Anterior cingulate cortex (tissue), 58 donors: ENCODE results near the gene SYCN.
"Not testable (repeated sequence)": the region's sequence is repeated elsewhere in the genome, so short reads cannot be mapped to it uniquely, and the experiment has no call there.

Experiments
- DNase-seq, 58 donors: peaks; one replicate each; lab custom pipeline; 2025; lab: John Stamatoyannopoulos, UW

SYCN gene, protein sequence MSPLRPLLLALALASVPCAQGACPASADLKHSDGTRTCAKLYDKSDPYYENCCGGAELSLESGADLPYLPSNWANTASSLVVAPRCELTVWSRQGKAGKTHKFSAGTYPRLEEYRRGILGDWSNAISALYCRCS

DNA sequence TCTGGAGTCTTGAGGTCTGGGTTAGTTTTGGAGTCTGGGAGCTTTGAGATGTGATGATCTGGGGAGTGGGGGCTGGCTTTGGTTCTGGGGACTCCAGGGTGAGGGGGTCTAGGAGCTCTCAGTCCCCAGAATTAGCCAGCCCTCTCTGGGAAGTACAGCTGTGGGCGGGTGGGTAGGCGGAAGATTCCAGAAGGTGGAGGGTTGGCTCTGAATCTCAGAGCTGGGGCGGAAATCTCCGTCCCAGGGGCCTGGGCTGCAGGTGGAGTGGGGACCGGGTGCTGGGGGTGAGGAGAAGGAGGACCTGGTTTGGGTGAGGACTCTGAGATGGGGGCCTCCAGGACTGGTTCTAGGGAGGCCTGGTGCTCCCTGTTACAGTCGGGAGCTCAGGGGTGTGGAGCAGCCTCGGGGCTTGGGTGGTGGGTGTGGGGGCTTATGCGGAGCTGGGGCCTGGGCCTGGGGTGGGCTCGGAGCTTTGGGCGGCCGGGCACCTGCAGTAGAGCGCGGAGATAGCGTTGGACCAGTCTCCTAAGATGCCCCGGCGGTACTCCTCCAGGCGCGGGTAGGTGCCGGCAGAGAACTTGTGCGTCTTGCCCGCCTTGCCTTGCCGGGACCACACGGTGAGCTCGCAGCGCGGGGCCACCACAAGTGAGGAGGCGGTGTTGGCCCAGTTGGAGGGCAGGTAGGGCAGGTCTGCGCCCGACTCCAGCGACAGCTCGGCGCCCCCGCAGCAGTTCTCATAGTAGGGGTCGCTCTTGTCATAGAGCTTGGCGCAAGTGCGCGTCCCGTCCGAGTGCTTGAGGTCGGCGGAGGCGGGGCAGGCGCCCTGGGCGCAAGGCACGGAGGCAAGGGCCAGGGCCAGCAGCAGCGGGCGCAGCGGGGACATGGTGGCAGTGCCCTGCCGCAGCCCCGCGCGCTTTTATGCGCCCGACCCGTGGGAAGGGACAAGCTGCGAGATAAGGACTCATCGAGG lies at the start of gene SYCN:
Gene SYCN, minus strand, starts transcription at position 892 of the 970 bp plus-strand sequence. Its CDS starts 9 bp downstream, at position 883.
- DNase-seq: no peak

DNA sequence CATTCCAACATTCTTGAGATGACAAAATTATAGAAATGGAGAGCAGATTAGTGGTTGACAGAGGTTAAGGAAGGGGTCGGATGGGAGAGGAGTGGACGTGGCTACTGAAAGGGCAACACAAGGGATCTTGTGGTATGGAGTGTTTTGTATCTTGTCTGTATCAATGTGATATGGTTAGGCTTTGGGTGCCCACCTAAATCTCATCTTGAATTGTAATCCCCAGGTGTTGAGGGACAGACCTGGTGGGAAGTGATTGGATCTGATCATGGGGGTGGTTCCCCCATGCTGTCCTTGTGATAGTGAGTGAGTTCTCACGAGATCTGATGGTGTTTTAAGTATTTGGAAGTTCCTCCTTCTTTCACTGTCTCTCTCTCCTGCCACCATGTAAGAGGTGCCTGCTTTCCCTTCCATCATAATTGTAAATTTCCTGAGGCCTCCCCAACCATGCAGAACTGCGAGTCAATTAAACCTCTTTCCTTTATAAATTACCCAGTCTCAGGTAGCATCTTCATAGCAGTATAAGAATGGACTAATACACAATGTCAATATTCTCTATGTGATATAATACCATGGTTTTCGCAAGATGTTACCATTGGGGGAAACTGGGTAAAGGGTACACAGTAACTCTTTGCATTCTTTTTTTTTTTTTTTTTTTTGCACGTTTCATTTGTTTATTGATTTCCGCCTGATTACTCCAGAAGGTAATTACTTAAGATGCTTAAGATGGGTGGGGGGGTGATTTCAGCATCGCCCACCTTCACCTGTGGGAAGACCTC lies 49.5 kb upstream of the SYCN start:
- no peak for DNase-seq

DNA sequence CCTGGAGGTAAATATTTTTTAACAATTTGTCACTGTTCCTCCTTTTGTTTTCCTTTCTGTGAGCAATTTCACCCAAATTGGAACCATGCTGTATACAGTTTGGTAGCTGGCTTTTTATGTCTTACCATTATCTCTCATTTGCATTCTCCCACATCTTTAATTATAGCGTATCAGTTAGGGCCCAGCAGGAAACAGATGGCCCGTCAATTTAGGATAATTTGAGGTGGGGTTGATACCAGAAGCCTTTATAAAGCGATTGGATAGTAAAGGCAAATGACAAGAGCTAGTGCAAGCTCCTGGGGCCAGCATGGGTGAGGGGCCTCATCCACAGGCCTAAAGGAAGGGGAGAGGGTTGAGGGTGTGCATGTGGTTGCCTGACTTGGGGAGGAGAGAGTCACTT lies 48.4 kb upstream of the SYCN start:
- DNase-seq: no peak

DNA sequence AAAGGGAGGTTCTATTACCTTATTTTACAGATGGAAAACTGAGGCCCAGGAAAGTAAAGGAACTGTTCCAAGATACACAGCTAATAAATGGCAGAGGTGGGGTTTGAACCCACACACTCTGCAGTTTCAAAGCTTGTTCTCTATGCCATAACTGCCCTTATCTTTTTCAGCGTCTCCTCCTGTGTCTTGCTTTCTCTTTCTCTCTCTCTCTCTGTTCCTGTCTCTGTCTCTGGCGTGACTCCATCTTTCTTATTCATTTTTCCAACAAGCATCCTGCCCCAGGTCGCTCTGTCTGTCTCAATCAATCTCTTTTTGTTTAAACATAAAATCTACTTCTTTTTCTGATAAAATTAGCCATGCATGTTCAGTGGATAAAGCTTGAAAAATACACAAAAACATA lies 47.8 kb upstream of the SYCN start:
- DNase-seq: no peak

DNA sequence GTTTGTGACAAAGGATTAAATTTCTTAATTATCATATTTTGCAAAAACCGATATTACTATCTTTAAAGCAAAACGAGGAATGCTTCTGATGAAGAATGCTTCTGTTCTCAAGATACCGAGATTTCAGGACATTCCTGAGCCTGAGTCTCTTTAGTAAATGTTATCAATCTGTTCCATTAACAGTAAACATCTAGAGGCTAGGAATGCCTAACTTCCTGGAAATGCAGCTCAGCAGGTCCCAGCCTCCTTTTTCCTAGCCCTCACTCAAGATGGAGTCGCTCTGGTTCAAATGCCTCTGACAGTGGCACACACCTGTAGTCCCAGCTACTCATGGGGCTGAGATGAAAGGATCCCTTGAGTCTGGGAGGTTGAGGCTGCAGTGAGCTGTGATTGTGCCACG lies 47.0 kb upstream of the SYCN start:
- no peak for DNase-seq

DNA sequence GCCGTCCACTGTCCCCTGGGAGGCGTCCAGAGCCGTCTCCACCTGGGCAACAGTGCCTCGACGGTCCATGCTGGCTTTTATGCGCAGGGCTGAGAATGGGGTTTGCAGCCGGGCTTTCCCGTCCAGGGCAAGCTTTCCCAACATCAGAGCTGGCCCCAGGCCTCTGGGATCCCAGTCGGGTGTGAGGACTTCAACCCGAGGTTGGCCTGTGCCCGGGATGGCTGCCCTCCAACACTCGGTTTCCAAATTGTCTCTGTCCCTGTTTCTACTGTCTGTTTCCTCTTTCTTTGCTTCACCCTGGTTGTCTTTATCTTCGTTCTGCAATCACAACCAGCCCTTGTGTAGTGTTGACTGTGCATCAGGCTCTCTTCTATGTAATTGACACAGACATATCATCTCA lies 44.7 kb upstream of the SYCN start, which contains the start of gene IFNL4:
Gene IFNL4, minus strand, starts transcription at position 51 of the 400 bp plus-strand sequence.
- no peak for DNase-seq

DNA sequence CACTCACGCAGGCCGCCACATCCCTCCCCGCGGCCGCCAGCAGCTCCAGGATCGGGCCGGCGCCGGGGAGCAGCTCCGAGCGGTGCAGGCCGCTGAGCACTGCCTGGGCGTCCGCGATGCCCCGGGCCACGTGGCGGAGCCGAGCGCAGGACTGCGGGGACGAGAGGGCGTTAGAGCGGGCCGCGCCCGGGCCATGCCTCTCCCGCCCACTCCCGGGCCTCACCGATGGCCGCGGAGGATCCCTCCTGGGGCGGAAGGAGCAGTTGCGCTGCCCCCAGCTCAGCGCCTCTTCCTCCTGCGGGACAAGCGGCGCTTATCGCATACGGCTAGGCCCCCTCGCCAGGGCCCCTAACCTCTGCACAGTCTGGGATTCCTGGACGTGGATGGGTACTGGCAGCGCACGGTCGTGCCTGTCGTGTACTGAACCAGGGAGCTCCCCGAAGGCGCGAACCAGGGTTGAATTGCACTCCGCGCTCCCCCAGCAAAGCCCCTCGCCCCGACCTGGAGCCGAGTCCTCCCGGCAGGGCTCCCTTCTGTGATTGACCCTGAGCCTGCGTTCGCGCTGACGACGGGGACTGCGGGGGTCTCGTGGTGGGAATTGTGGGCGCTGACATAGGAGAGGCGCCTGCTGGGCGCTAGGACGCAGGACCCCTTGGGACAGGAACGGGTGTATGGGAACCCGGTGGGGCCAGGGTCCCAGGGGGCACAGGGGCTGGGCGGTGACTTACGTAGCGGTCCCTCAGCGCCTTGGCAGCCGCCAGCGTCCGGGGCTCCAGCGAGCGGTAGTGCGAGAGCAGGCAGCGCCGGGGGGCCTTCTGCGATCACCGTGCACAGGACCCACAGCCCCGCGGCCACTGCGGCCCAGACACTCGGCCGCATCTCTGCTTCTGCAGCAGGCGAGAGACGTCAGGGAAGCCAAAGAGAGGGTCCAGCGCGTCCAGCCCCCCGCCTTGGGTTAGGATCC lies 43.9 kb upstream of the SYCN start:
- DNase-seq: no peak

DNA sequence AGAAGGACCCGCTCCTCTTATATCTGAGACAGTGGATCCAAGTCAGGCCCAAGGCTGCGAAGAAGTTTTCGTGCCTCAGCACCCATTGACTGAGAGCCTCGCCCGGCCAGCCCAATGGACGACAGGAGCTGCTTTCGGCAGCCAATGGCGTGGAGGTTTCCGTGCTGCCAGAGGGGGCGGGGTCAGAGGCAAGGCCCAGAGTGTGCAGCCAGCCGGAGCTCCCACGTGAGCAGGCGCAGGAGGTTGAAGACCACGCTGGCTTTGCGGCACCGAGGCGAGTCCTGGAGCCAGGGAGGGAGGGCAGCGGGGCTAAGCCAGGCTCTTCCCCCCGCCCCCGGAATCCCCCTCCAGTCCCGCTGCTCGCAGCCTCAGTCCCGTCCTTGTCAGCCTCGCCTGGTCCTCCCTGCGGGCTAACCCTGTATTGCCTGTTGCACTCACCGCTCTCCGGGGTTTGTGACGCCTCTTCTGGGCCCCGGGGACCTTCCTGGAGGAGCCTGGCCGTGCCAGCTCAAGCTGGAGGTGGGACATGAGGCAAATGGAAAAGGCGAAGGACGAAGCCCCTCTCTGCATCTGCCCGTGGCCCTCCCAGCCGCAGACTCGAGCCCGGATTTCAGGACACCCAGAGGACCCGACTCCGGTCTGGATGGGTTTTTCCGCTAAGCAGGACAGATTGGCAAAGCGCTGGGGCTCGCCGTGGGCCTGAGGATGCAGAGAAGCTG lies 43.0 kb upstream of the SYCN start:
- peak in 24 of 58 donors; percentile 2 to 51 (median 12) for DNase-seq

DNA sequence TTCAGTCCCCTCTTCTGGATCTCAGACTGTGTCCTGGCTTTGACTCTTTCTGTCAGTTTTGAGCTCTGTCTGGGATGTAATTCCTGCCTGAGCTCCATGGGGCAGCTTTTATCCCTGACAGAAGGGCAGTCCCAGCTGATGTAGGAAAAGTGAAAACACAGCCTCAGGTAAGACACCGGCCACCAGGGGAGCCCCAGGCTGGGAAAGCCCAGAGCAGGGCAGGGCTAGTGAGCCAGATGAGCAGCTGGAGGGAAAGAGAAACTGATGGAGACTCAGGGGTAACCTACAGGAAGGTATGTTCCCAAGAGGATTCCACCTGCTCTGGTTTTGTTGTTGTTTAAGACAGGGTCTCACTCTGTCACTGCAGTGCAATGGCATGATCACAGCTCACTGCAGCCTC lies 41.1 kb upstream of the SYCN start:
- DNase-seq: not testable (repeated sequence)

DNA sequence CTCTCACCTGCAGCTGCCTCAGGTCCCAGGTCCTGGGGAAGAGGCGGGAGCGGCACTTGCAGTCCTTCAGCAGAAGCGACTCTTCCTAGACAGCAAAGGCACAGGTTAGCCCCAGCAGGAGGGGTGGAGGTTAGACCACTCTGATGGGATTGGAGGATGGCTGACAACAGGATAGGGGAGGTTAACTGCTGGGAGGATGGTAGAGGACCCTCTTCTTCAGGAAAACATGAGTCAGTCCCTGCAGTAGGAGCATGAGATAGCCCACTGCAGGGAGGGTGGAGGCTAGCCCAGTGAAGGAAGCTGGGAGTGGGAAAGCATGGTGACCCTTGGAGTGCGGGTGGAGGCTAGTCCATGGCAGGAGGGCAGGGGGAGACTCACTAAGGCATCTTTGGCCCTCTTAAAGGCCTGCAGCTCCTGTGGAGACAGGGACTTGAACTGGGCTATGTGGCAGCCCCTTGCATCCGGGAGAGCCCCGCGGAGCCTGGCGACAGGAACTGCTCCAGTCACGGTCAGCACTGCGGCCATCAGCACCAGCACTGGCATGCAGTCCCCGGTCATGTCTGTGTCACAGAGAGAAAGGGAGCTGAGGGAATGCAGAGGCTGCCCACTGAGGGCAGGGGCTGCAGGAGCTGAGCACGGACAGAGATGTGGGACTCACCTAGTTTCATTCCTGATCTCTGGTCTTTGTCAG lies 40.5 kb upstream of the SYCN start, which contains the start of gene IFNL3:
Gene IFNL3, minus strand, starts transcription at position 597 of the 691 bp plus-strand sequence. Its CDS starts 39 bp downstream, at position 558.
- not testable (repeated sequence) for DNase-seq

DNA sequence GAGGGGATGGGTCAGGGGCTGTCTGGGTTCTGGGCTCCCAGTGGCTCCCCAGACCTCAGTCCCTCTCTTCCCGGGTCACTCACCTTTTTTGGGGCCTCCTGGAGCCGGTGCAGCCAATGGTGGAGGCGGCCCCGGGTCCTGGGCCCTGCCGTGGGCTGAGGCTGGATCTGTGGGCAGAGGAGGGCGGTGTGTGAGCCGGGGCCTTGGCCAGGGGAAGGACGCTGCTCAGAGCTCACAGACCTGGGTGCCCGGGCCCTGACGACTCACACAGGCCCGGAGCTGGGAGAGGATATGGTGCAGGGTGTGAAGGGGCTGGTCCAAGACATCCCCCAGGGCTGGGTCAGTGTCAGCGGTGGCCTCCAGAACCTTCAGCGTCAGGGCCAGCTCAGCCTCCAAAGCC lies 39.7 kb upstream of the SYCN start:
- not testable (repeated sequence) for DNase-seq

DNA sequence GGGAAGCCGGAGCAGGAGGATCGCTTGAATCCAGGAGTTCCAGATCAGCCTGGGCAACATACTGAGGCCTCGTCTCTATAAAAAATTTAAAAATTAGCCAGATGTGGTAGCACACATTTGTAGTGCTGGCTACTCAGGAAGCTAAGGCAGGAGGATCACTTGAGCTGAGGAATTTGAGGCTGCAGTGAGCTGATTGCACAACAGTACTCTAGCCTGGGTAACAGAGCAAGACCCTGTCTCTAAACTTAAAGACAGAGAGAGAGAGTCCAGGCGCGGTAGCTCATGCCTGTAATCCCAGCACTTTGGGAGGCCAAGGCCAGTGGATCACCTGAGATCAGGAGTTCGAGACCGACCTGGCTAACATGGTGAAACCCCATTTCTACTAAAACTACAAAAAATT lies 36.4 kb upstream of the SYCN start:
- no peak for DNase-seq

DNA sequence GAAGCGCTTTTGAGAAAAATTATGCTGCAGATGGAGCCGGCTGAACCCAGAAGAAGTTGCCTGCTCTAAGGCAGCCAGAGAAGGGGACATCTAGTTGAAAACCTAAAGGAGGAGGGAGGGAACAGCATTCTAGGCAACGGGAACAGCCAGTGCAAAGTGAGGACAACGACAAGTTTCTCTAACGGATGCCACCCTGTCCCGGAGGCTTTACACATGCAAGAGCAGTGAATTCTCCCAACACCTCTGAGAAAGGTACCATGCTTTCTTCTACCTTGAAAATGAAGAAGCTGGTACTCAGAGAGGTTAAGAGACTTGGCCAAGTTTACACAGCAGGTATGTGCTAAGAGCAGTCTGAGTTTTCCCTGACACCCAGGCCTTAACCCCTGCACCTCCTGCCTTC lies 34.9 kb upstream of the SYCN start:
- no peak for DNase-seq

DNA sequence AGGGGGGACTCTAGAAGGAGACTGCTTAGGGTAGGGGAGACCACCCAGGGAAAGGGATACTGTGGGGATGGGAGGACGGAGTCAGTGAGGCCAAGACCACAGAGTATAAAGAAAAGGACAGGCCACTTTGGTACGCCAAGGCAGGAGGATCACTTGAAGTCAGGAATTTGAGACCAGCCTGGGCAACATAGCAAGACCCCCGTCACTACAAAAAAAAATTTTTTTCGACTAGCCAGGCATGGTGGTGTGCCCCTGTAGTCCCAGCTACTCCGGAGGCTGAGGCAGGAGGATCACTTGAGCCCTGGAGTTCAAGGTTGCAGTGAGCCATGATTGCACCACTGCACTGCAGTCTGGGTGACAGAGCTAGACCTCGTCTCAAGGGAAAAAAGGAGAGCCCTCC lies 34.1 kb upstream of the SYCN start:
- DNase-seq: no peak

DNA sequence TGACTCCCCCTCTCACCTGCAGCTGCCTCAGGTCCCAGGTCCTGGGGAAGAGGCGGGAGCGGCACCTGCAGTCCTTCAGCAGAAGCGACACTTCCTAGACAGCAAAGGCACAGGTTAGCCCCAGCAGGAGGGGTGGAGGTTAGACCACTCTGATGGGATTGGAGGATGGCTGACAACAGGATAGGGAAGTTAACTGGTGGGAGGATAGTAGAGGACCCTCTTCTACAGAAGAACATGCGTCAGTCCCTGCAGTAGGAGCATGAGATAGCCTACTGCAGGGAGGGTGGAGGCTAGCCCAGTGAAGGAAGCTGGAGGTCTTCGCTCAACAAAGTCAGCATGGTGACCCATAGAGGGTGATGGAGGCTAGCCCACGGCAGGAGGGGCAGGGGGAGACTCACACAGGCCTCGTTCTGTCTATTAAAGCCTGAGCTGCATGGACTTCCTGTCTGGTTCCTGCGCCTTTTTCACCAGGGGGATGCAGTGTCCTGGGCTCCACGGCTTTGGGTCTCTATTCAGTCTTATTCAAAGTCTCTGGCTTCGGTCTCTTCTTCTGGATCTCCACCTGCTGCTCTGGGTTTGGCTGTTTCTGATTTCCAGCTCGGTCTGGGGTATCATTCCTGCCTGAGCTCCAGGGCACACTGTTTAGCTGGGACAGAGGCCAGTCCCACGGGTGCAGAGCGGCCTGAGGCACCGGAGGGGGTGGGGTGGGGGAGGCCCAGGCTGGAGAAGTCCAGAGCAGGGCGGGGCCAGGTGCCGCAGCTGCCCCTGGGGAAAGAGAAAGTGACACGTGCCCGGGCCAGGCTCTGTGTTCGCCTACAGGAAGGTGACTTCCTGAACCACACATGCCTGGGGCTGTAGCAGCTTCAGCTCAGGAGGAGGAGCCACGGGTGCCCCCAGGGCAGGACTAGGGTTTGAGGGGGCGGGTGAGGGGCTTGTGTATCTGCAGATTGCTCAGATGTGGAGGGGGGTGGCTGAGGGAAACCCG lies 33.4 kb upstream of the SYCN start:
- no peak for DNase-seq

DNA sequence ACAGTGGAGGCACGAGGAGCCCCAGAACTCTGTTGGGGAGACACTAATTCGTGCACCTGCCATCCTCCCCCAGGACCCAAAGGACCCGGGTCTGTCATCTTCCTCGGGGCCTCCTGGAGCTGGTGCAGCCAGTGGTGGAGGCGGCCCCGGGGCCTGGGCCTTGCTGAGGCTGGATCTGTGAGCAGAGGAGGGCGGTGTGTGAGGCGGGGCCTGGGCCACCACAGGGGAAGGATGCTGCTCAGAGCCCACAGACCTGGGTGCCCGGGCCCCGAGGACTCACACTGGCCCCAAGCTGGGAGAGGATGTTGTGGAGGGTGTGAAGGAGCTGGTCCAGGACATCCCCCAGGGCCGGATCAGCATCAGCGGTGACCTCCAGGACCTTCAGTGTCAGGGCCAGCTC lies 32.5 kb upstream of the SYCN start:
- DNase-seq: no peak

DNA sequence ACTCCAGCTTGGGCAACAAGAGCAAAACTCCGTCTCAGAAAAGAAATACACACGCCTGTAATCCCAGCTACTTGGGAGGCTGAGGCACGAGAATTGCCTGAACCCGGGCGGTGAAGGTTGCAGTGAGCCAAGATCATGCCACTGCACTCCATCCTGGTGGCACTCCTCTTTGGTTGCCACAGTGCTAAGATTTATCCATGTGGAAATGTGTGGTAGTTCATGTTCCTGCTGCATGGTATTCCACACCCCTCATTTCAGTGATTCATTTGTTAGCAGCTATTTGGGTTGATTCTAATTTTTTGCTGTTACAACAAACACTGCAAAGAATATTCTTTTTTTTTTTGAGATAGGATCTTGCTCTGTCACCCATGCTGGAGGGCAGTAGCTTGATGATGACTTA lies 28.6 kb upstream of the SYCN start:
- DNase-seq: no peak
